Frontal cortex (tissue), 4 donors: ENCODE results near the gene ZNF652. TPM values are rescaled to one million over a fixed set of nuclear protein-coding genes. Genes with fewer than 3 reads are reported as not detected.
"Not testable (repeated sequence)": the region's sequence is repeated elsewhere in the genome, so short reads cannot be mapped to it uniquely, and the experiment has no call there.

Experiments
- DNase-seq, 2 donors: peaks; one replicate each; pipeline ENCODE4 v3.0.0; 2012; ENCODE audit warnings: low spot score in 2 of 2
- FAIRE-seq: peaks from 2 replicates; lab custom pipeline; 2012; peaks lifted over from hg19 to GRCh38; lab: Jason Lieb, UNC
- total RNA-seq: library from RNA; depleted of rRNA; stranded (reverse); fragments of >200 nt; gene quantifications from one replicate; pipeline ENCODE4 v1.2.3, GENCODE V29; 2014
- donor health status: control.
- donor health status: control.
- donor health status: control.

The ZNF652 gene
- total RNA-seq, 1 donor from 2014 or later: 28.5 TPM

- FAIRE-seq: no peak
Observed at GRCh38 chr17:49327835-49328784, 33.9 kb downstream of the ZNF652 start.

GRCh38 chr17:49325980-49326379 is 36.1 kb downstream of the ZNF652 start:
- no peak for FAIRE-seq

More at GRCh38 chr17:49327835-49328784, 33.9 kb downstream of the ZNF652 start:
- no peak for DNase-seq

GRCh38 chr17:49318435-49318965 is 43.5 kb downstream of the ZNF652 start:
- DNase-seq: no peak
- FAIRE-seq: no peak

More at GRCh38 chr17:49325980-49326379, 36.1 kb downstream of the ZNF652 start:
- no peak for DNase-seq

- DNase-seq: no peak
- FAIRE-seq: no peak
Observed at GRCh38 chr17:49316889-49317675, 45.0 kb downstream of the ZNF652 start.

- FAIRE-seq (no peak), DNase-seq (no peak)
Observed at GRCh38 chr17:49316258-49316570, 45.8 kb downstream of the ZNF652 start.

GRCh38 chr17:49315551-49316257 is 46.3 kb downstream of the ZNF652 start:
- FAIRE-seq: peak; percentile 94
- DNase-seq: peak; percentile 55 to 78

- no peak for DNase-seq
- no peak for FAIRE-seq
Observed at GRCh38 chr17:49312722-49313121, 49.3 kb downstream of the ZNF652 start.

- DNase-seq (no peak), FAIRE-seq (no peak)
Observed at GRCh38 chr17:49299996-49300395, 62.1 kb downstream of the ZNF652 start.

GRCh38 chr17:49298371-49298976 is 63.6 kb downstream of the ZNF652 start:
- no peak for DNase-seq
- FAIRE-seq: no peak

- FAIRE-seq (no peak), DNase-seq (no peak)
Observed at GRCh38 chr17:49297141-49297540, 64.9 kb downstream of the ZNF652 start.

GRCh38 chr17:49294122-49294521 is 67.9 kb downstream of the ZNF652 start:
- FAIRE-seq (no peak), DNase-seq (no peak)

GRCh38 chr17:49292901-49293300 is 69.1 kb downstream of the ZNF652 start:
- FAIRE-seq: no peak
- DNase-seq: no peak

GRCh38 chr17:49291929-49292328 is 70.1 kb downstream of the ZNF652 start:
- DNase-seq (no peak), FAIRE-seq (no peak)

GRCh38 chr17:49290690-49291359 is 71.2 kb downstream of the ZNF652 start:
- no peak for FAIRE-seq
- peak in 1 of 2 donors; percentile 44 for DNase-seq

GRCh38 chr17:49288388-49288787 is 73.7 kb downstream of the ZNF652 start:
- FAIRE-seq (no peak), DNase-seq (no peak)

- FAIRE-seq: no peak
Observed at GRCh38 chr17:49287481-49287880, 74.6 kb downstream of the ZNF652 start.

GRCh38 chr17:49286261-49286973 is 75.6 kb downstream of the ZNF652 start:
- not testable (repeated sequence) for FAIRE-seq, DNase-seq

More at GRCh38 chr17:49287481-49287880, 74.6 kb downstream of the ZNF652 start:
- no peak for DNase-seq

- FAIRE-seq (no peak), DNase-seq (no peak)
Observed at GRCh38 chr17:49285716-49286115, 76.3 kb downstream of the ZNF652 start.
